ENCODE data around the gene TSEN2.
"Not testable (repeated sequence)": the region's sequence is repeated elsewhere in the genome, so short reads cannot be mapped to it uniquely, and the experiment has no call there.

Gene TSEN2

DNA sequence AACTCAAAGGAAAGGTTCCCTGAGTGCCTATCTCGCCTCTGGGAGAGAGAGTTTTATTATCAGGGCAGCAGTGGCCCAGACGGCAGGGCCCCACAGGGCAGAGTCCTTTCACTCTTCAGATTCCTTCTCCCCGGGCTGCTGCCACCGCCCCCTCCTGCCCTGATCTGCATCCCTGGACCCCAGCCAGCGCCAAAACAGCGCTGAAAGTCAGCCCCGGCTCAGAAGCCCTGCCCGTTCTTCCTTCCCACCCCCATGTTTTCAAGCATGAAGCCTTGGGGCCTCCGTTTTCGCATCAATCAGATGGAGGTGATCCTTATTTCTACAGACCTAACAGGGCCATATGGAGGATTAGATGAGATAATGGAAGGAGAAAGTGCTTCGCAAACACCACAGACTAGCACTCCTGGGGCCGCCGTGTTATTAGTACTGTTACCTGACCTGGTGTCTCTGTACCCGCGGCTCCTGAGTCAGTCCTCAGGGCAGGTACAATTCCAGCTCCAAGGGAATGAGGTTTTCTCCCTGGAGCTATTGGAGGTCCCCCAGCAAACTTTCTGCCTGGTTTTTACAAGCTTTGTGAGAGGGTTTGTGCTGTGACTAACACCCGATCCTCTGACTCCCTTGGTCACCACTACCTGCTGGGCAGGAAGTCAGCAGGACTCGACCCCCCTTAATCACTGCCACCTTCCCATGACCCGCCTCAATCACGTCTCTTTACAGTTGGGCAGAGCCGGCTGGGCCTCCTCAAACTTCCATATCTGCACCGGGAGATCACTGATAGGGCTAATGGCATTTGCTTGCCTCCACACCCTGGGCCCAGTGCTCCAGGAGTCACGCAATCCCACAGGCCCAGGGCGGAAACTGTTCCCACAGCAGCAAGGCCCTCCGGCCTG, 39.5 kb upstream of the TSEN2 start:
- no peak overlapping the region for H3K27ac ChIP-seq (ENCODE audit: low read depth, low read length, severe bottlenecking)
- no peak overlapping the region for H3K4me3 ChIP-seq (ENCODE audit: extremely low read depth, insufficient read depth, low read length, poor library complexity, severe bottlenecking)
- H3K36me3 ChIP-seq (ENCODE audit: control insufficient read depth, insufficient read depth, low read length), result no peaks in the 10 kb centered on the region
- peaks cover 16% of the 10 kb centered on the region for H3K4me1 ChIP-seq (ENCODE audit: control insufficient read depth, insufficient read depth, low read length, poor library complexity, severe bottlenecking)
- H3K9me3 ChIP-seq (ENCODE audit: control insufficient read depth, low read length), result no peaks in the 10 kb centered on the region
- WGBS, 2 experiments (ENCODE audit: insufficient coverage in 2 of 2), result 35 to 38% methylated on average over 17 to 21 of the region's 24 CpGs

GRCh38 chr3:12445523-12446240, 38.6 kb upstream of the TSEN2 start:
- Histone ChIP-seq H3K9me3 (ENCODE audit: control insufficient read depth, low read length) (no peaks in the 10 kb centered on the region), H3K36me3 (ENCODE audit: control insufficient read depth, insufficient read depth, low read length) (no peaks in the 10 kb centered on the region), H3K4me1 (ENCODE audit: control insufficient read depth, insufficient read depth, low read length, poor library complexity, severe bottlenecking) (peaks cover 16% of the 10 kb centered on the region), H3K27ac (ENCODE audit: low read depth, low read length, severe bottlenecking) (no peak overlapping the region), H3K4me3 (ENCODE audit: extremely low read depth, insufficient read depth, low read length, poor library complexity, severe bottlenecking) (no peak overlapping the region)
- 93 to 95% methylated on average over 7 of the region's 8 CpGs for WGBS, 2 experiments (ENCODE audit: insufficient coverage in 2 of 2)

DNA sequence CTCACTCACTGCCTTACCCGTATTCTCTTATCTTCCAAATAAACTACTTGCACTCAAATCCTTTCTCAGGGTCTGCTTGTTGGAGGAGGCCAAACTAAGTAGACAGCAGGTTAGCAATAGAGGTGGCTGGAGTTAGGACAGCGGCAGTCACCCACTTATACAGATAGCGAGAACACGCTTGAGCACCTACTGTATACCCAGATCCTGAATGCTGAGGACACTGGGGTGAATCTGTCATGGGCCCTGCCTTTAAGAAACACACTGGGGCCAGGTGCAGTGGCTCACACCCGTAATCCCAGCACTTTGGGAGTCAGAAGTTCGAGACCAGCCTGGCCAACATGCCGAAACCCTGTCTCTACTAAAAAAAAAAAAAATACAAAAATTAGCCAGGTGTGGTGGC, 38.0 kb upstream of the TSEN2 start:
- Histone ChIP-seq H3K4me1 (ENCODE audit: control insufficient read depth, insufficient read depth, low read length, poor library complexity, severe bottlenecking) (peaks cover 16% of the 10 kb centered on the region), H3K4me3 (ENCODE audit: extremely low read depth, insufficient read depth, low read length, poor library complexity, severe bottlenecking) (no peak overlapping the region), H3K36me3 (ENCODE audit: control insufficient read depth, insufficient read depth, low read length) (no peaks in the 10 kb centered on the region), H3K27ac (ENCODE audit: low read depth, low read length, severe bottlenecking) (no peak overlapping the region), H3K9me3 (ENCODE audit: control insufficient read depth, low read length) (no peaks in the 10 kb centered on the region)
- 91 to 92% methylated on average over 4 to 6 of the region's 7 CpGs for WGBS, 2 experiments (ENCODE audit: insufficient coverage in 2 of 2)

DNA sequence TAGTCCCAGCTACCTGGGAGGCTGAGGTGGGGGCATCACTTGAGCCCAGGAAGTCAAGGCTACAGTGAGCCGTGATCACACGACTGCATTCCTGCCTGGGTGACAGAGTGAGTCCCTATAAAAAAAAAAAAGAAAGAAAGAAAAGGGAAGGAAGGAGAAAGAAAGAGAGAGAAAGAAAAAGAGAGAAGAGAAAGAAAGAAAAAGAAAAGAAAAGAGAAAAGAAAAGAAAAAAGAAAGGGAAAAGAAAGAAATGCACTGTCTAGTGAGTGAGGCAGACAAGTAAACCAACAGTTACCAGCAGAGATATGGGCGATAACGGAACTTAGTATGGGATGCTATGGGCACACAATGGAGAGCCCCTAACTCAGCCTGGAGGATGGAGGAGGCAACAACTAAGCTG, 37.2 kb upstream of the TSEN2 start:
- no peaks in the 10 kb centered on the region for H3K36me3 ChIP-seq (ENCODE audit: control insufficient read depth, insufficient read depth, low read length)
- WGBS, 2 experiments (ENCODE audit: insufficient coverage in 2 of 2), result 87 to 92% methylated on average over 4 of the region's 4 CpGs
- H3K4me1 ChIP-seq (ENCODE audit: control insufficient read depth, insufficient read depth, low read length, poor library complexity, severe bottlenecking), result peaks cover 16% of the 10 kb centered on the region
- H3K9me3 ChIP-seq (ENCODE audit: control insufficient read depth, low read length), result no peaks in the 10 kb centered on the region
- no peak overlapping the region for H3K27ac ChIP-seq (ENCODE audit: low read depth, low read length, severe bottlenecking)
- no peak overlapping the region for H3K4me3 ChIP-seq (ENCODE audit: extremely low read depth, insufficient read depth, low read length, poor library complexity, severe bottlenecking)

DNA sequence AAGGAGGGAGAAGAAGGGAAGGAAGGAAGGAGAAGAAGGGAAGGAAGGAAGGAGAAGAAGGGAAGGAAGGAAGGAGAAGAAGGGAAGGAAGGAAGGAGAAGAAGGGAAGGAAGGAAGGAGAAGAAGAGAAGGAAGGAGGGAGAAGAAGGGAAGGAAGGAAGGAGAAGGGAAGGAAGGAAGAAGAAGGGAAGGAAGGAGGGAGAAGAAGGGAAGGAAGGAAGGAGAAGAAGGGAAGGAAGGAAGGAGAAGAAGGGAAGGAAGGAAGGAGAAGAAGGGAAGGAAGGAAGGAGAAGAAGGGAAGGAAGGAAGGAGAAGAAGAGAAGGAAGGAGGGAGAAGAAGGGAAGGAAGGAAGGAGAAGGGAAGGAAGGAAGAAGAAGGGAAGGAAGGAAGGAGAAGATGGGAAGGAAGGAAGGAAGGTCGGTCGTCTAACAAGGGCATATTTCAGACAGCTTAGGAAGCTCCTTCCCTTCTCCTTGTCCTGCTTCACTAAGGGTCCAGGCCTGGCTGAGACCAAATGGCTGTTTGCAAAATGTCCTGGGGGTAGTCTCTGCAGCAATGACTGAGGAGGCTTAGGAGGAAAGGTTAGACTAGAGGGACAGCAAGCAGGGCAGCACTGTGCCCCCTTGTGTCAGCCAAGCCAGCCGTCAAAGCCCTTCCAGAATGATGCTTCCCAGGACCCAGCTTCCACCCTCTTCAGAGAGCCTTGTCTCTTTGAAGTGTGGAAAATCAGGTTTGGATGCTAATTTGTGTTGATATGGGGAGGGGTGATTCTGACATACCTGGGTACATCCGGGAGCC, 35.7 kb upstream of the TSEN2 start:
- H3K4me1 ChIP-seq (ENCODE audit: control insufficient read depth, insufficient read depth, low read length, poor library complexity, severe bottlenecking), result peaks cover 12% of the 10 kb centered on the region
- WGBS, 2 experiments (ENCODE audit: insufficient coverage in 2 of 2), result 87 to 100% methylated on average over 1 to 2 of the region's 4 CpGs
- H3K27ac ChIP-seq (ENCODE audit: low read depth, low read length, severe bottlenecking); H3K4me3 ChIP-seq (ENCODE audit: extremely low read depth, insufficient read depth, low read length, poor library complexity, severe bottlenecking); H3K9me3 ChIP-seq (ENCODE audit: control insufficient read depth, low read length); H3K36me3 ChIP-seq (ENCODE audit: control insufficient read depth, insufficient read depth, low read length): not testable (repeated sequence)

GRCh38 chr3:12449889-12450682, 34.2 kb upstream of the TSEN2 start:
- Histone ChIP-seq H3K4me3 (ENCODE audit: extremely low read depth, insufficient read depth, low read length, poor library complexity, severe bottlenecking) (no peak overlapping the region), H3K4me1 (ENCODE audit: control insufficient read depth, insufficient read depth, low read length, poor library complexity, severe bottlenecking) (peaks cover 2% of the 10 kb centered on the region), H3K9me3 (ENCODE audit: control insufficient read depth, low read length) (no peaks in the 10 kb centered on the region), H3K36me3 (ENCODE audit: control insufficient read depth, insufficient read depth, low read length) (no peaks in the 10 kb centered on the region), H3K27ac (ENCODE audit: low read depth, low read length, severe bottlenecking) (no peak overlapping the region)
- WGBS, 2 experiments (ENCODE audit: insufficient coverage in 2 of 2), result 87 to 92% methylated on average over 4 to 5 of the region's 8 CpGs

DNA sequence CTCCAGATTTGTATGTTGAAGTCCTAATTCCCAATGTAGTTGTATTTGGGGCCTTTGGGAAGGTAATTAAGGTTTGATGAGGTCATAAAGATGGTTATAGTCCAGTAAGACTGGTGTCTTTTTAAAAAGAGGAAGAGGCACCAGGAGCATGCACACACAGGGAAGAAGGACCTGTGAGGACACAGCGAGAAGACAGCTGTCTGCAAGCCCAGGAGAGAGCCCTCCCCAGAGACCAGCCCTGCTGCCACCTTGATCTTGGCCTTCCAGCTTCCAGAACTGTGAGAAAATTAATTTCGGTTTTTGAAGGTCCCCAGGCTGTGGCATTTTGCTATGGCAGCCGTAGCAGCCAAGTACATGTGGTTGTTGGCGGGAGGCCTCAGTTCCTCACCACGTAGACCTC, 32.8 kb upstream of the TSEN2 start:
- H3K27ac ChIP-seq (ENCODE audit: low read depth, low read length, severe bottlenecking), result no peak overlapping the region
- no peaks in the 10 kb centered on the region for H3K36me3 ChIP-seq (ENCODE audit: control insufficient read depth, insufficient read depth, low read length)
- H3K4me1 ChIP-seq (ENCODE audit: control insufficient read depth, insufficient read depth, low read length, poor library complexity, severe bottlenecking), result no peaks in the 10 kb centered on the region
- no peaks in the 10 kb centered on the region for H3K9me3 ChIP-seq (ENCODE audit: control insufficient read depth, low read length)
- H3K4me3 ChIP-seq (ENCODE audit: extremely low read depth, insufficient read depth, low read length, poor library complexity, severe bottlenecking), result no peak overlapping the region
- WGBS, 2 experiments (ENCODE audit: insufficient coverage in 2 of 2), result 82 to 90% methylated on average over 2 to 4 of the region's 5 CpGs

DNA sequence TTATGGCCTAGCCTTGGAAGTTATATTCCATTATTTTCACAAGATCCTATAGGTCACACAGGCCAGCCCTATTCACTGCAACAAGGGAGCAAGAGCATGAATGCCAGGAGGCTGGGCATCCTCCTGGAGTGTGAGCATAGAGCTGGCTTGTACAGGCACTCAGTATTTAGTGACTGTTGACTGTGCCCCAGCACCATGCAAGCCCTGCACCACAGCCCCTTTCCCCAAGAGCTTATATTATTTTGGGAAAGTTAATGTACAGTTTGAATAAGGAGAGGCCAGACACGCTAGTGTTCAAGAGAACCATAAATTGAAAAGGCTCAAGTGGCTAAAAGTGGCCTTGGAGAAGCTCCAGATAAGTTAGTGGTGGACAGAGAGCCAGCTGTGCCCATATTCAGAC, 32.3 kb upstream of the TSEN2 start:
- H3K4me3 ChIP-seq (ENCODE audit: extremely low read depth, insufficient read depth, low read length, poor library complexity, severe bottlenecking), result no peak overlapping the region
- WGBS, 2 experiments (ENCODE audit: insufficient coverage in 2 of 2), result 90 to 100% methylated on average over 1 of the region's 1 CpG
- H3K36me3 ChIP-seq (ENCODE audit: control insufficient read depth, insufficient read depth, low read length), result no peaks in the 10 kb centered on the region
- H3K4me1 ChIP-seq (ENCODE audit: control insufficient read depth, insufficient read depth, low read length, poor library complexity, severe bottlenecking), result no peaks in the 10 kb centered on the region
- no peak overlapping the region for H3K27ac ChIP-seq (ENCODE audit: low read depth, low read length, severe bottlenecking)
- H3K9me3 ChIP-seq (ENCODE audit: control insufficient read depth, low read length), result no peaks in the 10 kb centered on the region

- WGBS, 2 experiments (ENCODE audit: insufficient coverage in 2 of 2), result 88 to 93% methylated on average over 10 to 11 of the region's 12 CpGs
- Histone ChIP-seq H3K4me1 (ENCODE audit: control insufficient read depth, insufficient read depth, low read length, poor library complexity, severe bottlenecking) (no peaks in the 10 kb centered on the region), H3K4me3 (ENCODE audit: extremely low read depth, insufficient read depth, low read length, poor library complexity, severe bottlenecking) (no peak overlapping the region), H3K27ac (ENCODE audit: low read depth, low read length, severe bottlenecking) (no peak overlapping the region), H3K36me3 (ENCODE audit: control insufficient read depth, insufficient read depth, low read length) (no peaks in the 10 kb centered on the region), H3K9me3 (ENCODE audit: control insufficient read depth, low read length) (no peaks in the 10 kb centered on the region)
Measured at GRCh38 chr3:12452361-12453330, 31.6 kb upstream of the TSEN2 start.
